GM19193 (cell line): ENCODE results near the gene EYA3.

Experiments used
- POLR2A ChIP-seq: IDR thresholded peaks from 4 replicates; pipeline ENCODE4 v1.6.1; 2011; ENCODE audit not compliant: insufficient read depth, insufficient read length; ENCODE audit errors: extremely low read depth

Gene EYA3

GRCh38 chr1:28066393-28067154, 21.8 kb downstream of the EYA3 start:
- no peak for TF ChIP-seq POLR2A

- no peak for TF ChIP-seq POLR2A
Measured at GRCh38 chr1:28064064-28064463, 24.3 kb downstream of the EYA3 start.

DNA sequence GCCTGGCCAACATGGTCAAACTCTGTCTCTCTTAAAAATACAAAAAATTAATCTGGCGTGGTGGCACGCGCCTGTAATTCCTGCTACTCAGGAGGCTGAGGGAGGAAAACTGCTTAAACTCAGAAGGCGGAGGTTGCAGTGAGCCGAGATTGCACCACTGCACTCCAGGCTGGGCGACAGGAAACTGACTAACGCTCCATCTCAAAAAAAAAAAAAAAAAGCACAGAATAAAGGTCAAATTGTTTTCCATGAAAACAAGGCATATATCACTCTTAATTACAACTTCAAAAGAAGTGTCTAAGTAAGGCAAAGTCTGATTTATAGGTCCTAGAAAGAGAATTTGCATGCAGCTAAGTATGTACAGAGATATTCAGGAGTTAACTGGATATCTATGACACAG, 25.6 kb downstream of the EYA3 start:
- TF ChIP-seq POLR2A, result no peak

GRCh38 chr1:28058971-28059878, 29.2 kb downstream of the EYA3 start:
- TF ChIP-seq POLR2A, result no peak

- TF ChIP-seq POLR2A, result no peak
Measured at GRCh38 chr1:28058168-28058567, 30.2 kb downstream of the EYA3 start.

- TF ChIP-seq POLR2A, result no peak
Measured at GRCh38 chr1:28056129-28056925, 32.1 kb downstream of the EYA3 start.

GRCh38 chr1:28050776-28051175, 37.6 kb downstream of the EYA3 start:
- TF ChIP-seq POLR2A, result no peak

DNA sequence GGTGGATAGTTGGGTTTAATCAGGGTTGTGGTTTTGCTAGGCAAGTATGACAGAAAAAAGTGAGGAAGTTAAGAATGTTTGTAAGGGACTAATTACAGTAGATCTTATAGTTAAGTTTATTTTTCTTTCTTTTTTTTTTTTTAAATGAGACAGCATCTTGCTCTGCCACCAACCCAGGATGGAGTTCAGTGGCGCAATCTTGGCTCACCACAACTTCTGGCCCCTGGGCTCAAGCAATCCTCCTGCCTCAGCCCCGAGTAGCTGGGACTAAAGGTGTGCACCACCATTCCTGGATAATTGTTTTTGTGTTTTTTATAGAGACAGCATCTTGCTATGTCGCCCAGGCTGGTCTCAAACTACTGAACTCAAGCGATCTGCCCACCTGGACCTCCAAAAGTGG, 41.7 kb downstream of the EYA3 start:
- no peak for TF ChIP-seq POLR2A

DNA sequence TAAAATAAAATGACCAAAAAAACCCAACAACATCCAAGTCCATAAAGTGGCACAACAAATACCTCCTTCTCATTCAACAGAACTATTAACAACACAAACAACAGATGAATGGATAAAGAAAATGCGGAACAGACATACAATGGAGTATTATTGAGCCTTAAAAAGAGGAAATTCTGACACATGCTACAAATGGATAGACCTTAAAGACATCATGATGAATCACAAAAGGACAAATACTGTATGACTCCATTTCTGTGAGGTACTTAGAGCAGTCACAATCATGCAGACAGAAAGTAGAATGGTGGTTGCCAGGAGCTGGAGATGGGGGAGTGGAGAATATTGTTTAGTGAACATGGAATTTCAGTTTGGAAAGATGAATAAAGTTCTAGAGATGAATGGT, 42.6 kb downstream of the EYA3 start:
- no peak for TF ChIP-seq POLR2A

DNA sequence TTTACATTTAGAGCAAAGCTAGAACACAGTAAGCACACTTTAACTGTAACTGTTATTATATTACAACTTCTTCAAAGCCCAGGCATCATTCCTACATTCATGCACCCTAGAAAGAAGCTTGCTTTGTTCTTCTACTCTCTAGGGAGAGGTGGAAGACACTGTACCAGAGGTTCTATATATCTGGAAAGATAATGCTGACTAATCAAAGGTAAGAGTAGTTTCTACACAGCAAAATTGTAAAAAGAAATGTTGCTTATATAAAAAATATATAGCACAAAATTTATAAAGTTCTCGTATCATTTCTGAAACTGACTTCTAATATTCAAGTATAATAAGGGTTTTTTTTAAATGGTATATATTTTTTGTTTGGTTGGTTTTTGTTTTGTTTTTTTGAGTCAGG, 44.0 kb downstream of the EYA3 start:
- TF ChIP-seq POLR2A, result no peak

GRCh38 chr1:28039341-28039740, 49.1 kb downstream of the EYA3 start:
- TF ChIP-seq POLR2A, result no peak

- TF ChIP-seq POLR2A, result no peak
Measured at GRCh38 chr1:28037946-28038345, 50.5 kb downstream of the EYA3 start.

GRCh38 chr1:28037206-28037605, 51.2 kb downstream of the EYA3 start:
- TF ChIP-seq POLR2A, result no peak

DNA sequence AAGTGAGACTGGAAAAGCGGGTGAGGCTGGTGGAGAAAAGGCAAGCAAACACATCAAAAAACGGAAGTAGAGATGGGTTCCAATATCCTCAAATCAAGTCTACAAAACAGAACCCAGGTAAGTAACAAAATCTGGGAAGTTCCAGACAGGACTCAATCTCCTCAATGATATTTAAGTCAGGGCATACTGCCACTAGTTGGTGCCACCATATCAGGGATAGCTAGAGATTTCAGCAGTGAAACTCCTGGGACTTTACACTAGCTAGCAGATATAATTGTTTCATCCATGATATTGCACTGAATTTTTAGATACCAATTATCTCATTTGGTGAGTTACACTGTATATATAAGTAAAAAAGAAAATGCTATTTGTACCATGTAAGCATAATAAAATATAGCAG, 52.0 kb downstream of the EYA3 start:
- TF ChIP-seq POLR2A, result no peak

- TF ChIP-seq POLR2A, result no peak
Measured at GRCh38 chr1:28035420-28035819, 53.0 kb downstream of the EYA3 start.
